B cell (primary cell): ENCODE results near the gene POLR1H. TPM values are rescaled to one million over a fixed set of nuclear protein-coding genes. Genes with fewer than 3 reads are reported as not detected.

ENCODE experiments used
- ATAC-seq: fragments of 200-7000 bp; cut with Tn5 transposase; one replicate; pipeline ENCODE4 v1.10.0; 2021; ENCODE audit warnings: low read depth, mild to moderate bottlenecking, moderate number of reproducible peaks, moderate library complexity
- CTCF ChIA-PET: fragments of 350-600 bp; sonication (Branson Sonifier 250); formaldehyde crosslinking; loops from one replicate; lab custom pipeline; 2021; ENCODE audit warnings: antibody characterized with exemption, inconsistent platforms; lab: Charles Lee
- POLR2A ChIA-PET: fragments of 350-600 bp; sonication (Branson Sonifier 250); formaldehyde crosslinking; loops from one replicate; lab custom pipeline; 2021; ENCODE audit warnings: antibody characterized with exemption; lab: Charles Lee
- DNase-seq: peaks from one replicate; pipeline ENCODE4 v3.0.0; 2013
- H2AFZ ChIP-seq: 2 replicates; pipeline ENCODE4 v1.6.1; 2012; ENCODE audit warnings: mild to moderate bottlenecking, low read depth, low read length; ENCODE audit not compliant: insufficient read depth, poor library complexity, severe bottlenecking
- H3K27ac ChIP-seq, 2 donors: 1 replicate in 1 of 2; 2 replicates in 1 of 2; pipeline ENCODE4 v1.5.1; 2012 to 2013; ENCODE audit warnings: low read length in 2 of 2, mild to moderate bottlenecking in 2 of 2, moderate library complexity in 1 of 2
- H3K27me3 ChIP-seq, 4 experiments: fragments of 200-600 bp in 1 of 4; sonication (generic) in 1 of 4; replicated peaks in 1 of 4; 1 replicate in 2 of 4; 2 replicates in 2 of 4; pipeline versions ENCODE4 v1.6.1 to v1.7.0; 2013 to 2016; ENCODE audit warnings: low read length in 3 of 4, mild to moderate bottlenecking in 2 of 4, mixed read lengths in 1 of 4, moderate library complexity in 1 of 4; ENCODE audit not compliant: insufficient read depth in 4 of 4, control insufficient read depth in 3 of 4; ENCODE audit errors: control extremely low read depth in 1 of 4
- H3K36me3 ChIP-seq, 2 experiments: replicated peaks in 1 of 2; 1 replicate in 1 of 2; 2 replicates in 1 of 2; pipeline versions ENCODE4 v1.6.1 to v1.7.1; 2013; ENCODE audit warnings: low read length in 1 of 2; ENCODE audit not compliant: insufficient read depth in 2 of 2, control insufficient read depth in 1 of 2; ENCODE audit errors: control extremely low read depth in 1 of 2, extremely low read depth in 1 of 2
- H3K4me1 ChIP-seq, 2 donors: fragments of 200-600 bp in 1 of 2; sonication (generic) in 1 of 2; 1 replicate in 1 of 2; 2 replicates in 1 of 2; pipeline versions ENCODE4 v1.5.1 to v1.6.1; 2013 to 2017; ENCODE audit warnings: low read length in 2 of 2; ENCODE audit not compliant: control insufficient read depth in 2 of 2, insufficient read depth in 2 of 2
- H3K4me2 ChIP-seq: replicated peaks from 2 replicates; pipeline ENCODE3; 2012; ENCODE audit warnings: mild to moderate bottlenecking, low read depth, low read length; ENCODE audit not compliant: poor library complexity, severe bottlenecking
- H3K4me3 ChIP-seq, 5 experiments: fragments of 200-600 bp in 1 of 5; sonication (generic) in 1 of 5; 1 replicate in 3 of 5; 2 replicates in 2 of 5; pipeline versions ENCODE4 v1.5.1 to v1.7.0; 2011 to 2016; ENCODE audit warnings: low read length in 4 of 5, mild to moderate bottlenecking in 4 of 5, low read depth in 2 of 5, control low read depth in 1 of 5, moderate library complexity in 1 of 5; ENCODE audit not compliant: insufficient read depth in 1 of 5; ENCODE audit errors: control extremely low read depth in 1 of 5, extremely low read depth in 1 of 5
- H3K79me2 ChIP-seq: fragments of 200-600 bp; sonication (generic); one replicate; pipeline ENCODE4 v1.6.0; 2016; ENCODE audit warnings: low read length; ENCODE audit not compliant: control insufficient read depth, insufficient read depth
- H3K9ac ChIP-seq: fragments of 200-600 bp; sonication (generic); 2 replicates; pipeline ENCODE4 v1.6.1; 2017; ENCODE audit warnings: mild to moderate bottlenecking, low read length, moderate library complexity
- H3K9me3 ChIP-seq, 3 donors: one replicate each; pipeline versions ENCODE4 v1.6.1 to v1.7.1; 2013; ENCODE audit warnings: low read length in 2 of 3; ENCODE audit not compliant: control insufficient read depth in 2 of 3, insufficient read depth in 1 of 3; ENCODE audit errors: control extremely low read depth in 1 of 3
- H4K20me1 ChIP-seq: 2 replicates; pipeline ENCODE4 v1.6.0; 2012; ENCODE audit warnings: mild to moderate bottlenecking, low read length; ENCODE audit not compliant: insufficient read depth, control insufficient read depth, poor library complexity, severe bottlenecking
- H3K27ac Mint-ChIP-seq: one replicate; pipeline ENCODE4 v1.8.0; 2021; ENCODE audit warnings: mixed read lengths
- H3K27me3 Mint-ChIP-seq: one replicate; pipeline ENCODE4 v1.8.0; 2021; ENCODE audit warnings: mixed read lengths
- H3K4me1 Mint-ChIP-seq: one replicate; pipeline ENCODE4 v1.8.0; 2021; ENCODE audit warnings: mixed read lengths
- H3K4me3 Mint-ChIP-seq: one replicate; pipeline ENCODE4 v1.8.0; 2021; ENCODE audit warnings: mixed read lengths
- H3K9me3 Mint-ChIP-seq: one replicate; pipeline ENCODE4 v1.8.0; 2022; ENCODE audit warnings: mixed read lengths; ENCODE audit not compliant: insufficient read depth
- CTCF ChIP-seq: fragments of 200-600 bp; IDR thresholded peaks from one replicate; pipeline ENCODE4 v1.8.0; 2022; ENCODE audit warnings: antibody characterized with exemption, mild to moderate bottlenecking
- EZH2 ChIP-seq: IDR thresholded peaks from 2 replicates; pipeline ENCODE4 v1.6.1; 2012; ENCODE audit warnings: borderline replicate concordance, low read depth, mild to moderate bottlenecking, moderate library complexity, low read length; ENCODE audit not compliant: insufficient read depth, poor library complexity, severe bottlenecking
- WGBS: methylation state at CpG from one replicate; pipeline ENCODE4 v1.1.5; 2013; ENCODE audit warnings: missing lambda C conversion rate; ENCODE audit not compliant: insufficient coverage; 5-methylcytosine and 5-hydroxymethylcytosine counted together
- intact Hi-C: fragments of 100-400 bp; cut with micrococcal nuclease; formaldehyde crosslinking; loops from one replicate; pipeline ENCODE4 v1.10.0; 2022
- polyA plus RNA-seq: library from polyadenylated mRNA; depleted of rRNA; stranded (reverse); fragments of >200 nt; gene quantifications from 2 replicates; pipeline ENCODE4 v1.2.3, GENCODE V29; 2012
- total RNA-seq, 2 donors: library from RNA; stranded (reverse); fragments of 120-200 nt in 1 of 2; gene quantifications; 1 replicate in 1 of 2; 2 replicates in 1 of 2; pipeline versions ENCODE4 v1.2.3 to v1.2.4, GENCODE V29; 2013 to 2022

POLR1H gene
- total and polyA plus RNA-seq, 2 donors (not counting 1 experiment from before 2014, with no cell fraction given): 38.8 to 71.0 TPM

DNA sequence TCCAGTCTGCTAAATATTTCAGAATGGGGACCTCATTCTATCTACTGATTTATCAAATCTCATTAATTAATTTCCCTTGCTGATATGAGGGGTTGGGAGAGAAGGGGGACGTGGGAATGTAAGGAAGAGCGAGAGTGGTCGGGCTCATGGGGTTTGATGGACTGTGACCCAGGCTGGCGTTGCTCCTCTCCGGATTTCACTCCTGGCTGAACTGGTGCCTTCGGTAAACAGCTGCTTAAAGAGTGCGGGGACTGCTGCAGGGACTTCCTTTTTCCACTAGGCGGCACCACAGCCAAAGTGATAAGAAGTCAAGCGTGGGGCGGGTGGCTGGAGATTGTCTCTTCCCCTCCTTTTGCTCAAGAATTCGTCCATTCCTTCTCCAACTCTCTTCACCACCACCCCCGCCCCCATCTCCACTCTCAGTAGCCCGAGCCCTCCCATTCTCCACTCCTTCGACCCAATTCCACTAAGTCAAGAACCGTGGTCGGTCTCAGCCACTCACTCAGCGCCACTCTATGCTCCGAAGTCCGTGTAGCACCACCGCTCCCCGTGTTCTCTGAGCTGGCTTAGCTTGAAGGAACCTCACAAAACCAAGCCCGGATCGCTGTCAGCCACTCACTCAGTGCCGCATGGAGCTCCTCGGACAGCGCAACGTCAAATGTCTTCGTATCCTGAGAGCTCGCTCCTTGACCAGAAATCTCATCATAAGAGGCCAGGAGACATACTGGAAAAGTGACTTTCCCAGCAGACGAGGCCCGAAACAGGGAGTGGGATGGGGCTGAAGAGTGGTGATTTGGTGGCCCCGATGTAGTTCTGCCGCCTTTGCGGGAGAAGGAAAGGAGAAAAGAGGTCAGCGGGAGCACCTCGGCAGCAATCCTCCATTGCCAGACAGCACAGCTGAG is 42.2 kb downstream of the POLR1H start:
- TF ChIP-seq CTCF: peak; percentile 92
- no peak for TF ChIP-seq EZH2
- Mint-ChIP-seq H3K27ac (peak overlapping the region; percentile 59), H3K4me3 (peak overlapping the region; percentile 91), H3K27me3 (peaks cover 52% of the 10 kb centered on the region), H3K4me1 (peaks cover 32% of the 10 kb centered on the region), H3K9me3 (no peaks in the 10 kb centered on the region)
- peak; percentile 82 for ATAC-seq
- Histone ChIP-seq H3K79me2 (no peaks in the 10 kb centered on the region), H2AFZ (peak overlapping the region; percentile 82), H3K4me1 (peaks cover 37 to 40% of the 10 kb centered on the region in 2 donors), H3K36me3 (no peaks in the 10 kb centered on the region), H3K9ac (peak overlapping the region; percentile 60), H3K27me3 (peaks cover 3 to 65% (median 51%) of the 10 kb centered on the region in 4 experiments), H3K4me3 (peak overlapping the region in 4 of 5 experiments; percentile 44 to 64 (median 54)), H4K20me1 (no peaks in the 10 kb centered on the region), H3K9me3 (peaks cover 0 to 15% (median 0%) of the 10 kb centered on the region in 3 donors), H3K27ac (peak overlapping the region in 1 of 2 donors; percentile 22), H3K4me2 (peak overlapping the region; percentile 82)
- DNase-seq: peak; percentile 92
- intact Hi-C loops: loop anchor here (1.0 to 10.0 kb wide), 8 partner anchors 28 to 294 kb away; partner anchors contain the start of genes PPP1R11, TRIM26 and TRIM39
- ChIA-PET POLR2A (interaction anchor here (0.8 to 2.1 kb wide), 4 partner anchors 27 to 138 kb away, joined by 3 to 10 read pairs (median 5); partner anchors contain the start of gene POLR1H), CTCF (interaction anchor here (0.7 to 4.0 kb wide), 23 partner anchors 9 to 449 kb away, joined by 3 to 194 read pairs (median 5); partner anchors contain the start of genes POLR1H, PPP1R11, TRIM26 and TRIM39)
- WGBS: 5% methylated on average over 29 of the region's 36 CpGs
